ENCODE results near the gene PPHLN1.

The PPHLN1 gene

GRCh38 chr12:42421844-42422779 lies 96.1 kb downstream of the PPHLN1 start:
- H3K36me3 Mint-ChIP-seq (ENCODE audit: low read depth): peaks cover 47% of the 10 kb centered on the region
- H3K27ac Mint-ChIP-seq: no peak overlapping the region
- H3K27me3 Mint-ChIP-seq: no peaks in the 10 kb centered on the region
- H3K9me3 Mint-ChIP-seq: no peaks in the 10 kb centered on the region
- DNase-seq: no peak
- H3K4me1 Mint-ChIP-seq (ENCODE audit: low read depth): peaks cover 35% of the 10 kb centered on the region
- no peak overlapping the region for H3K4me3 Mint-ChIP-seq

GRCh38 chr12:42422785-42423184 lies 96.8 kb downstream of the PPHLN1 start:
- peaks cover 51% of the 10 kb centered on the region for H3K36me3 Mint-ChIP-seq (ENCODE audit: low read depth)
- H3K27ac Mint-ChIP-seq: no peak overlapping the region
- no peak overlapping the region for H3K4me3 Mint-ChIP-seq
- no peak for DNase-seq
- peaks cover 38% of the 10 kb centered on the region for H3K4me1 Mint-ChIP-seq (ENCODE audit: low read depth)
- H3K9me3 Mint-ChIP-seq: no peaks in the 10 kb centered on the region
- no peaks in the 10 kb centered on the region for H3K27me3 Mint-ChIP-seq

- no peak for DNase-seq
- Mint-ChIP-seq H3K4me3 (no peak overlapping the region), H3K36me3 (ENCODE audit: low read depth) (peaks cover 68% of the 10 kb centered on the region), H3K27ac (peak overlapping the region; percentile 77), H3K27me3 (no peaks in the 10 kb centered on the region), H3K4me1 (ENCODE audit: low read depth) (peaks cover 23% of the 10 kb centered on the region), H3K9me3 (no peaks in the 10 kb centered on the region)
Measured at GRCh38 chr12:42426746-42427145, 100.8 kb downstream of the PPHLN1 start.

GRCh38 chr12:42428850-42429249 lies 102.9 kb downstream of the PPHLN1 start:
- no peaks in the 10 kb centered on the region for H3K9me3 Mint-ChIP-seq
- H3K36me3 Mint-ChIP-seq (ENCODE audit: low read depth): peaks cover 78% of the 10 kb centered on the region
- H3K27ac Mint-ChIP-seq: no peak overlapping the region
- H3K27me3 Mint-ChIP-seq: no peaks in the 10 kb centered on the region
- peaks cover 18% of the 10 kb centered on the region for H3K4me1 Mint-ChIP-seq (ENCODE audit: low read depth)
- no peak overlapping the region for H3K4me3 Mint-ChIP-seq
- no peak for DNase-seq

- Mint-ChIP-seq H3K36me3 (ENCODE audit: low read depth) (peaks cover 73% of the 10 kb centered on the region), H3K4me3 (no peak overlapping the region), H3K9me3 (no peaks in the 10 kb centered on the region), H3K27ac (no peak overlapping the region), H3K4me1 (ENCODE audit: low read depth) (peaks cover 2% of the 10 kb centered on the region), H3K27me3 (no peaks in the 10 kb centered on the region)
- DNase-seq: no peak
Measured at GRCh38 chr12:42432517-42433140, 106.7 kb downstream of the PPHLN1 start.

- Mint-ChIP-seq H3K27me3 (no peaks in the 10 kb centered on the region), H3K36me3 (ENCODE audit: low read depth) (peaks cover 85% of the 10 kb centered on the region), H3K27ac (no peak overlapping the region), H3K9me3 (peaks cover 14% of the 10 kb centered on the region), H3K4me1 (ENCODE audit: low read depth) (no peaks in the 10 kb centered on the region), H3K4me3 (no peak overlapping the region)
- DNase-seq: no peak
Measured at GRCh38 chr12:42440608-42441007, 114.6 kb downstream of the PPHLN1 start.

- H3K36me3 Mint-ChIP-seq (ENCODE audit: low read depth): peaks cover 90% of the 10 kb centered on the region
- no peaks in the 10 kb centered on the region for H3K4me1 Mint-ChIP-seq (ENCODE audit: low read depth)
- H3K27ac Mint-ChIP-seq: no peak overlapping the region
- no peak overlapping the region for H3K4me3 Mint-ChIP-seq
- no peaks in the 10 kb centered on the region for H3K27me3 Mint-ChIP-seq
- DNase-seq: no peak
- peaks cover 14% of the 10 kb centered on the region for H3K9me3 Mint-ChIP-seq
Measured at GRCh38 chr12:42442311-42442759, 116.4 kb downstream of the PPHLN1 start.

- H3K4me3 Mint-ChIP-seq: no peak overlapping the region
- DNase-seq: no peak
- H3K36me3 Mint-ChIP-seq (ENCODE audit: low read depth): peaks cover 92% of the 10 kb centered on the region
- peaks cover 14% of the 10 kb centered on the region for H3K9me3 Mint-ChIP-seq
- no peak overlapping the region for H3K27ac Mint-ChIP-seq
- H3K27me3 Mint-ChIP-seq: no peaks in the 10 kb centered on the region
- H3K4me1 Mint-ChIP-seq (ENCODE audit: low read depth): no peaks in the 10 kb centered on the region
Measured at GRCh38 chr12:42442888-42443287, 116.9 kb downstream of the PPHLN1 start.

- Mint-ChIP-seq H3K27ac (no peak overlapping the region), H3K27me3 (no peaks in the 10 kb centered on the region), H3K4me3 (no peak overlapping the region), H3K4me1 (ENCODE audit: low read depth) (no peaks in the 10 kb centered on the region), H3K9me3 (peaks cover 14% of the 10 kb centered on the region), H3K36me3 (ENCODE audit: low read depth) (peaks cover 97% of the 10 kb centered on the region)
- no peak for DNase-seq
Measured at GRCh38 chr12:42444192-42444943, 118.4 kb downstream of the PPHLN1 start.

GRCh38 chr12:42445891-42446290 lies 119.9 kb downstream of the PPHLN1 start:
- peaks cover 94% of the 10 kb centered on the region for H3K36me3 Mint-ChIP-seq (ENCODE audit: low read depth)
- H3K27ac Mint-ChIP-seq: no peak overlapping the region
- DNase-seq: no peak
- H3K27me3 Mint-ChIP-seq: no peaks in the 10 kb centered on the region
- peaks cover 14% of the 10 kb centered on the region for H3K9me3 Mint-ChIP-seq
- no peak overlapping the region for H3K4me3 Mint-ChIP-seq
- H3K4me1 Mint-ChIP-seq (ENCODE audit: low read depth): no peaks in the 10 kb centered on the region

- no peaks in the 10 kb centered on the region for H3K27me3 Mint-ChIP-seq
- peaks cover 89% of the 10 kb centered on the region for H3K36me3 Mint-ChIP-seq (ENCODE audit: low read depth)
- no peak overlapping the region for H3K4me3 Mint-ChIP-seq
- H3K4me1 Mint-ChIP-seq (ENCODE audit: low read depth): no peaks in the 10 kb centered on the region
- no peak overlapping the region for H3K27ac Mint-ChIP-seq
- no peak for DNase-seq
- peaks cover 12% of the 10 kb centered on the region for H3K9me3 Mint-ChIP-seq
Measured at GRCh38 chr12:42446761-42447160, 120.8 kb downstream of the PPHLN1 start.

- no peaks in the 10 kb centered on the region for H3K4me1 Mint-ChIP-seq (ENCODE audit: low read depth)
- H3K9me3 Mint-ChIP-seq: peaks cover 11% of the 10 kb centered on the region
- H3K36me3 Mint-ChIP-seq (ENCODE audit: low read depth): peaks cover 83% of the 10 kb centered on the region
- H3K27me3 Mint-ChIP-seq: no peaks in the 10 kb centered on the region
- DNase-seq: no peak
- H3K27ac Mint-ChIP-seq: no peak overlapping the region
- no peak overlapping the region for H3K4me3 Mint-ChIP-seq
Measured at GRCh38 chr12:42447371-42447786, 121.4 kb downstream of the PPHLN1 start.

- peaks cover 68% of the 10 kb centered on the region for H3K36me3 Mint-ChIP-seq (ENCODE audit: low read depth)
- no peaks in the 10 kb centered on the region for H3K27me3 Mint-ChIP-seq
- H3K4me1 Mint-ChIP-seq (ENCODE audit: low read depth): no peaks in the 10 kb centered on the region
- DNase-seq: no peak
- H3K9me3 Mint-ChIP-seq: no peaks in the 10 kb centered on the region
- H3K4me3 Mint-ChIP-seq: no peak overlapping the region
- H3K27ac Mint-ChIP-seq: no peak overlapping the region
Measured at GRCh38 chr12:42448841-42449240, 122.9 kb downstream of the PPHLN1 start.

- Mint-ChIP-seq H3K27ac (peak overlapping the region; percentile 26), H3K4me3 (no peak overlapping the region)
Measured at GRCh38 chr12:42450248-42450647, 124.3 kb downstream of the PPHLN1 start.

More at GRCh38 chr12:42450248-42450647, 124.3 kb downstream of the PPHLN1 start:
- no peaks in the 10 kb centered on the region for H3K27me3 Mint-ChIP-seq
- H3K36me3 Mint-ChIP-seq (ENCODE audit: low read depth): peaks cover 54% of the 10 kb centered on the region
- DNase-seq: no peak
- H3K9me3 Mint-ChIP-seq: no peaks in the 10 kb centered on the region
- no peaks in the 10 kb centered on the region for H3K4me1 Mint-ChIP-seq (ENCODE audit: low read depth)

Measured in activated T-cell treated with anti-CD3 and anti-CD28 coated beads, Interleukin-2, amount 50 U/mL, for 24 hours (primary cell).